SJCRH30 (cell line): ENCODE results near the gene MTHFD2L. TPM values are rescaled to one million over a fixed set of nuclear protein-coding genes. Genes with fewer than 3 reads are reported as not detected.

Source experiments
- DNase-seq, 2 experiments: peaks; one replicate each; pipeline ENCODE4 v3.0.0-alpha.2; 2015 to 2020
- H3K27ac ChIP-seq: fragments of 250-450 bp; sonication (Bioruptor Pico); 2 replicates; pipeline ENCODE4 v1.5.1; 2020; ENCODE audit warnings: mild to moderate bottlenecking, moderate library complexity
- H3K27me3 ChIP-seq: fragments of 250-450 bp; sonication (Bioruptor Pico); 2 replicates; pipeline ENCODE4 v1.5.1; 2020; ENCODE audit warnings: mild to moderate bottlenecking, moderate library complexity
- H3K36me3 ChIP-seq: fragments of 250-450 bp; sonication (Bioruptor Pico); 2 replicates; pipeline ENCODE4 v1.5.1; 2020; ENCODE audit warnings: mild to moderate bottlenecking, moderate library complexity
- H3K4me1 ChIP-seq: fragments of 250-450 bp; sonication (Bioruptor Pico); 2 replicates; pipeline ENCODE4 v1.5.1; 2020; ENCODE audit warnings: mild to moderate bottlenecking, moderate library complexity
- H3K4me3 ChIP-seq: fragments of 250-450 bp; sonication (Bioruptor Pico); 2 replicates; pipeline ENCODE4 v1.5.1; 2020; ENCODE audit warnings: mild to moderate bottlenecking, moderate library complexity
- H3K9me3 ChIP-seq: fragments of 250-450 bp; sonication (Bioruptor Pico); replicated peaks from 2 replicates; pipeline ENCODE4 v1.5.1; 2020; ENCODE audit warnings: mild to moderate bottlenecking, moderate library complexity
- total RNA-seq: library from RNA; depleted of rRNA; stranded (reverse); fragments of >200 nt; shearing (Covaris generic); gene quantifications from 2 replicates; pipeline ENCODE4 v1.2.3, GENCODE V29; 2014; rRNA removed

MTHFD2L gene
- total RNA-seq = 29.6 and 33.3 TPM in 2 replicates

GRCh38 chr4:74157561-74158465, at the start of gene MTHFD2L:
TSS of gene MTHFD2L (plus strand) at chr4:74158118. CDS start at chr4:74158139, 21 bp downstream.
- Histone ChIP-seq H3K27me3 (no peaks in the 10 kb centered on the region), H3K27ac (peak within 1 kb of the TSS; percentile 85), H3K4me3 (peak within 1 kb of the TSS; percentile 73), H3K9me3 (no peaks in the 10 kb centered on the region), H3K4me1 (peaks cover 32% of the 10 kb centered on the region), H3K36me3 (peaks cover 19% of the 10 kb centered on the region)
- DNase-seq = peak; percentile 98

GRCh38 chr4:74108457-74109115, 49.3 kb upstream of the MTHFD2L start:
- no peaks in the 10 kb centered on the region for H3K36me3 ChIP-seq
- H3K27ac ChIP-seq = peak overlapping the region; percentile 74
- H3K9me3 ChIP-seq = no peaks in the 10 kb centered on the region
- no peak for DNase-seq
- no peak overlapping the region for H3K4me3 ChIP-seq
- no peaks in the 10 kb centered on the region for H3K27me3 ChIP-seq
- peaks cover 27% of the 10 kb centered on the region for H3K4me1 ChIP-seq

GRCh38 chr4:74109116-74109869, 48.6 kb upstream of the MTHFD2L start:
- no peak overlapping the region for H3K4me3 ChIP-seq
- peak; percentile 81 to 86 for DNase-seq
- no peaks in the 10 kb centered on the region for H3K36me3 ChIP-seq
- H3K27ac ChIP-seq = peak overlapping the region; percentile 74
- no peaks in the 10 kb centered on the region for H3K27me3 ChIP-seq
- peaks cover 27% of the 10 kb centered on the region for H3K4me1 ChIP-seq
- no peaks in the 10 kb centered on the region for H3K9me3 ChIP-seq

- peak overlapping the region; percentile 74 for H3K27ac ChIP-seq
- peaks cover 27% of the 10 kb centered on the region for H3K4me1 ChIP-seq
- no peak overlapping the region for H3K4me3 ChIP-seq
- H3K27me3 ChIP-seq = no peaks in the 10 kb centered on the region
- no peaks in the 10 kb centered on the region for H3K9me3 ChIP-seq
- DNase-seq = peak in 1 of 2 experiments; percentile 40
- H3K36me3 ChIP-seq = no peaks in the 10 kb centered on the region
Observed at GRCh38 chr4:74109870-74110605, 47.9 kb upstream of the MTHFD2L start.

- no peak for DNase-seq
- H3K4me3 ChIP-seq = no peak overlapping the region
- no peaks in the 10 kb centered on the region for H3K27me3 ChIP-seq
- H3K36me3 ChIP-seq = no peaks in the 10 kb centered on the region
- peaks cover 26% of the 10 kb centered on the region for H3K4me1 ChIP-seq
- no peak overlapping the region for H3K27ac ChIP-seq
- no peaks in the 10 kb centered on the region for H3K9me3 ChIP-seq
Observed at GRCh38 chr4:74110670-74111069, 47.2 kb upstream of the MTHFD2L start.

- Histone ChIP-seq H3K4me3 (no peak overlapping the region), H3K4me1 (peaks cover 23% of the 10 kb centered on the region), H3K27me3 (no peaks in the 10 kb centered on the region), H3K27ac (no peak overlapping the region), H3K9me3 (no peaks in the 10 kb centered on the region), H3K36me3 (no peaks in the 10 kb centered on the region)
- DNase-seq = no peak
Observed at GRCh38 chr4:74111306-74111975, 46.5 kb upstream of the MTHFD2L start.

GRCh38 chr4:74111990-74112389, 45.9 kb upstream of the MTHFD2L start:
- Histone ChIP-seq H3K4me1 (peaks cover 28% of the 10 kb centered on the region), H3K9me3 (no peaks in the 10 kb centered on the region), H3K27ac (no peak overlapping the region), H3K36me3 (no peaks in the 10 kb centered on the region), H3K27me3 (no peaks in the 10 kb centered on the region), H3K4me3 (no peak overlapping the region)
- no peak for DNase-seq

GRCh38 chr4:74112399-74113105, 45.4 kb upstream of the MTHFD2L start:
- no peaks in the 10 kb centered on the region for H3K36me3 ChIP-seq
- peaks cover 31% of the 10 kb centered on the region for H3K4me1 ChIP-seq
- no peaks in the 10 kb centered on the region for H3K9me3 ChIP-seq
- H3K27ac ChIP-seq = no peak overlapping the region
- DNase-seq = no peak
- no peak overlapping the region for H3K4me3 ChIP-seq
- H3K27me3 ChIP-seq = no peaks in the 10 kb centered on the region

GRCh38 chr4:74114234-74114633, 43.7 kb upstream of the MTHFD2L start:
- no peaks in the 10 kb centered on the region for H3K27me3 ChIP-seq
- no peak overlapping the region for H3K27ac ChIP-seq
- H3K4me3 ChIP-seq = no peak overlapping the region
- no peak for DNase-seq
- no peaks in the 10 kb centered on the region for H3K9me3 ChIP-seq
- peaks cover 21% of the 10 kb centered on the region for H3K4me1 ChIP-seq
- H3K36me3 ChIP-seq = no peaks in the 10 kb centered on the region

- H3K9me3 ChIP-seq = no peaks in the 10 kb centered on the region
- peak; percentile 15 to 34 for DNase-seq
Observed at GRCh38 chr4:74117024-74117534, 40.8 kb upstream of the MTHFD2L start.

GRCh38 chr4:74118600-74119338, 39.1 kb upstream of the MTHFD2L start:
- Histone ChIP-seq H3K36me3 (no peaks in the 10 kb centered on the region), H3K27me3 (no peaks in the 10 kb centered on the region), H3K4me3 (no peak overlapping the region), H3K9me3 (no peaks in the 10 kb centered on the region), H3K4me1 (peaks cover 7% of the 10 kb centered on the region; the same call in 1 of the 2 replicates), H3K27ac (no peak overlapping the region)
- DNase-seq = no peak

More at GRCh38 chr4:74117024-74117534, 40.8 kb upstream of the MTHFD2L start:
- no peak overlapping the region for H3K4me3 ChIP-seq
- H3K4me1 ChIP-seq = peaks cover 7% of the 10 kb centered on the region; the same call in 1 of the 2 replicates
- H3K27me3 ChIP-seq = no peaks in the 10 kb centered on the region
- H3K36me3 ChIP-seq = no peaks in the 10 kb centered on the region
- H3K27ac ChIP-seq = no peak overlapping the region

GRCh38 chr4:74120086-74120485, 37.8 kb upstream of the MTHFD2L start:
- Histone ChIP-seq H3K9me3 (no peaks in the 10 kb centered on the region; the same call in 1 of the 2 replicates), H3K27ac (no peak overlapping the region), H3K4me1 (peaks cover 7% of the 10 kb centered on the region; the same call in 1 of the 2 replicates), H3K4me3 (no peak overlapping the region), H3K36me3 (no peaks in the 10 kb centered on the region), H3K27me3 (no peaks in the 10 kb centered on the region)
- DNase-seq = no peak
